HG02642 (cell line): Measurements from ENCODE around the gene NOL4L.

Experiments used
- ATAC-seq: cut with Tn5 transposase; IDR thresholded peaks from one replicate; pipeline ENCODE4 v1.9.1; 2021; ENCODE audit warnings: mild to moderate bottlenecking; ENCODE audit not compliant: unreplicated experiment, poor library complexity

NOL4L gene

DNA sequence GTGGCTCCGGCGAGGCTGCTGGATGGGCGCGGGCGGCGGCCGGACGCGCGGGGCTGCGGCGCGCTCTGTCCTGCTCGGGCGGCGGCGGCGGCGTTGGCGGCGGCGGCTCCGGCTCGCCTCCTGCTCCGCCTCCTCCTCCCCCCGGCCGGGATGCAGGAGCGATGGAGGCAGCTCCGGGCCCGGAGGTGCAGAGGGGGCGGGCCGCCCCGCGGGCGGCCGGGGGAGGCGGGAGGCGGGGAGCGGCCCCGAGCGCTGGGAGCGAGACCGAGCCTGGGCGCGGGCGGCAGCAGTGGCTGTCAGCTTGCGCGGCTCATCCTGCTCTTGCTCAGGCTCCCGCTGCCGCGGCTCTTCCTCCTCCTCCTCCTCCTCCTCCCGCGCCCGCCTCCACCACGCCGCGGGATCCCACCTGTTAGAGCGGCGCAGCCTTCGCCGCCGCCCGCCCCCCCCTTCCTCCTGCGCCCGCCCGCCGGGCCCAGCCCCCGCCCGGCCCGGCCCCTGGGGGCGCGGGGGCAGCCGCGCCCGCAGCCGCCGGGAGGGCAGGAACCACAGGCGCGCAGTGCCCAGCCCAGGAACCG lies at the start of gene NOL4L:
NOL4L (minus strand) TSS at position 323 of the 575 bp plus-strand sequence. CDS start 443 bp downstream, outside the sequence.
- ATAC-seq: peak; percentile 24

DNA sequence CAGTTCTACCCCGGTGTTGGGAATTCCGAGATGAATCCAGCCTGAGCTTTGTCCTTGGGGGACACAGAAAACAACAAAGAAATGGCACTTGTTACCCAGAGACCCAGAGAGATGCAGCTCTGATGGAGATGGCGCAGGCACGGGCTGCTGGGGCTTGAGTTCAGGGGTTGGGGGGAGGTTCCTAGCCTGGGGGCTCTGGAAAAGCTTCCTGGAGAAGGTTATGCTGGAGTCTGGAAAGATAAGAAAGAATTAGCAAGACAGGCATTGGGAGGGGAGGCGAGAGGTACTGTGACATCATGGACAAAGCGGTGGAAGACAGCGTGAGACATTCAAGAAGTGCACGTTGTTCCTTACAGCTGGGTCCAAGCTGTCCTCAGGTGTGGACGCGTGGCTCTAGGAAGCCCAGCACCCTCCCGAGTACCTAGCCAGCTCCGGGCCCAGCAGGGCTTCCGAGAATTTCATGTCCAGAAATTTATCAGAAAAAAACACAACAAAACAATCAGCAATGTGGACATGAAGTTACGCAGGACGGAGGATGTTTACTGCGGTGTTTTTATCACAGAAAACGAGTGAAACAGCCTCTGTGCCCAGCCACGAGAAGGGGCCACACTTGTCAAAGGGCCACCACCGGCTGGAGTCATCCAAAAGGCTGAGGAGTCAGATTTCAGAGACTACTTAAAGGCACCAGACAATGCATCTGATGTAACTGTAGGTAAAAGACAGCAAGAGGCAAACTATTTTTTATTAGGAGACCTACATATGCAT lies 49.1 kb upstream of the NOL4L start:
- no peak for ATAC-seq

DNA sequence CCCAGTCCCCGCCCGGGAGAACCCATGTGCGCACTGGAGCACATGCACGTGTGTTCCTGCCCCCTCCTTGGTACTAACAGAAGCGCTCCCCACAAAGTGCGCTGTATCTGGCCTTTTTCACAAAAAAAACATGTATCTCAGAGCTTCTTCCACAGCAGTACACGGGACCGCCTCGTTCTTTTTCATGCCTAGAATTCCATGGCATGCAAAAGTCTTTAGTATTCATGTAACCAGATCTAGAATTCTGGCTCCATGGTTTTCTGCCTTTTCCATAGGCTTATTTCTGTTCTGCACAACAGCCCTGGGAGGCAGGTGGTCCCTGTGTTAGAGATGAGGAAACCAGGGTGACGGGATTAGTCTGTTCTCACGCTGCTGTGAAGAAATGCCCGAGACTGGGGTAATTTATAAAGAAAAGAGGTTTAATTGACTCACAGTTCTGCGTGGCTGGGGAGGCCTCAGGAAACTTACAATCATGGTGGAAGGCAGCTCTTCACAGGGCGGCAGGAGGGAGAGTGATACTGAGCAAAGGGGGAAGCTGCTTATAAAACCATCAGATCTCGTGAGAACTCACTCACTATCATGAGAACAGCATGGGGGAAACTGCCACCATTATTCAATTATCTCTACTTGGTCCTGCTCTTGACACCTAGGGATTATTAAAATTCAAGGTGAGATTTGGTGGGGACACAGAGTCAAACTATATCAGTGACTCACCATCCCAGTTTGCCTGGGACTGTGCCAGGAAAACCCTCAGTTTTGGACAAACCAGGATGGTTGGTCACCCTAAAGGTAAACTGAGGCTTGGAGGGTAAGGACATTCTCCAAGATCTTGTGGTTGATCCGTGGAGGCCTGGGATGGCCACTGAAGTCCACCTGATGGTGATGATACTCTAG lies 47.6 kb upstream of the NOL4L start:
- no peak for ATAC-seq

DNA sequence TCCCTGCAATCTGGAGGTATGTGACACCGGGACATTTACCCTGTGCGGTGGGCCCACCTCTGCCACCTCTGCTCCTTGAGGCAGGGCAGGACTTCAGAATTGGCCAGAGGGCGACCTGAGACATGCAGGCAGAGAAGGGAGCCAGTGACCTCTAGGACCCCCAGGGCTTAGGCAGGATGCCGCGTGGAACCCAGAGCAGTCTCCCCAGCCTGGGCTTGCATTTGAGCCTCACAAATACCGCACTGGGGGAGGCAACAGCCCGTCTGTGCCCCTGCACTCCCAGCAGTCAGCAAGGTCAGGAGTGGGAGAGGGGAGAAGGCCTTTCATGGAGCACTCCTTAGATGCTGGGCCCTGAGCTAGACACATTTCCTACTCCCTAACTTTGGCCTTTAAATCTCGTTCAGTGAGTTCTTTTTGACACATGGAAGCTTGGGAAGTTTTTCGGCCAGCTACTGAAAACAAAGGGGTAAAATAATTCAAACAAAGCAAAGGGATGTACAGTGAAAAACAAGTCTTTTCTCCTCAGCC lies 46.9 kb upstream of the NOL4L start:
- no peak for ATAC-seq

- ATAC-seq: no peak
Measured at GRCh38 chr20:32629813-32630212, 44.7 kb upstream of the NOL4L start.

GRCh38 chr20:32628960-32629530 lies 43.9 kb upstream of the NOL4L start:
- no peak for ATAC-seq

GRCh38 chr20:32626859-32627636 lies 41.9 kb upstream of the NOL4L start:
- ATAC-seq: peak; percentile 17

- ATAC-seq: no peak
Measured at GRCh38 chr20:32626407-32626806, 41.3 kb upstream of the NOL4L start.

- no peak for ATAC-seq
Measured at GRCh38 chr20:32625996-32626395, 40.9 kb upstream of the NOL4L start.

DNA sequence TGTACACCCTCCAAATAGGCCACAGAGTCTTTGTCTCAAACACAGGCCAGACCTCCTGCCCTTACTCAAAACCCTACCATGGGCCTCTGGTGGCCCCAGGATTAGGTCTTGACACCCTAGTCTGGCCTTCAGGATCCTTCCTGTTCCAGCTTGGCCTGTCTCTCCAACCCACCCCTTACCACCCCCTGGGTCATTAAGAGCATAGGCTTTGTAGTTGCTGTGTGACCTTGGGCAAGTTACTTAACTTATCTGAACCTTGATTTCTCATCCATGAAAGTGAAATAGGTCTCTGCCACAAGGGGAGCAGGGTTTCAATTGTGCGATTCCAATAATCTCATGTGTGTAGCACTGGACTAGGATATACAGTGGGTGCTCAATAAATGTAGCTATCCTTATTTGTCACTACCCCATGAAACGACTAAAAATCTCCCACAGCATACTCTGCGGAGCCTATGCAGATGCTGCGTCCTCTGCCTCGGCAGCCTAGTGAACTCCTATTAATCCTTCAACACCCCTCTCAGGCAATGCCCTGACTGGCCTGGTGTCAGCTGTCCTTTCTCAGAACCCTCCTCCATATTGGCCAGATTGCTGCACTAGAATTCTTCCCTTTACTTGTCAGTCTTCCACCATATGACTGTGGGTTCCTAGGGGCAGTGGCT lies 39.7 kb upstream of the NOL4L start:
- no peak for ATAC-seq

DNA sequence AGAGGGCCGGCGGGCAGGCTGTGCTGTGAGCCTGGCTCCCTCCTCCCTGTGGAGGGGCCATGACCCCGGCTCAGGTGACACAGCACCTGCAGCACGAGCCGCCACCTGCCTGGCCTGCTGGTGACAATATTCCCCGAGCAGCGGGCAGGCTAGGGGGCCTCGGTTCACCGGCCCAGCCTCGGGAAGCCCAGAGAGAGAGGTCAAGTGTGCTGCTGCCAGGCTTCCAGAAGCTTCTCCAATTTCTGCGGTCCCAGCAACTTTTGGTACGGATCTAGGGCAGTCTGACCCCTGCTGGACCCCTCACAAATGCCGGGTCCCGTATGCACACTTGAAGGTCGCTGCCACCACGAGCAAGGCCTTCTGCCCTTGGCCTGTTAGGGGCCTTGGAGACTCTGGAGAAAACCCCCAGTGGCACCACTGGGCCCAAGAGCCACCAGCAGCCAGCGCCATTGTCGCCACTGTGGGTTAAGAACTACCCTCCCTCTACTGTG lies 38.6 kb upstream of the NOL4L start:
- no peak for ATAC-seq

DNA sequence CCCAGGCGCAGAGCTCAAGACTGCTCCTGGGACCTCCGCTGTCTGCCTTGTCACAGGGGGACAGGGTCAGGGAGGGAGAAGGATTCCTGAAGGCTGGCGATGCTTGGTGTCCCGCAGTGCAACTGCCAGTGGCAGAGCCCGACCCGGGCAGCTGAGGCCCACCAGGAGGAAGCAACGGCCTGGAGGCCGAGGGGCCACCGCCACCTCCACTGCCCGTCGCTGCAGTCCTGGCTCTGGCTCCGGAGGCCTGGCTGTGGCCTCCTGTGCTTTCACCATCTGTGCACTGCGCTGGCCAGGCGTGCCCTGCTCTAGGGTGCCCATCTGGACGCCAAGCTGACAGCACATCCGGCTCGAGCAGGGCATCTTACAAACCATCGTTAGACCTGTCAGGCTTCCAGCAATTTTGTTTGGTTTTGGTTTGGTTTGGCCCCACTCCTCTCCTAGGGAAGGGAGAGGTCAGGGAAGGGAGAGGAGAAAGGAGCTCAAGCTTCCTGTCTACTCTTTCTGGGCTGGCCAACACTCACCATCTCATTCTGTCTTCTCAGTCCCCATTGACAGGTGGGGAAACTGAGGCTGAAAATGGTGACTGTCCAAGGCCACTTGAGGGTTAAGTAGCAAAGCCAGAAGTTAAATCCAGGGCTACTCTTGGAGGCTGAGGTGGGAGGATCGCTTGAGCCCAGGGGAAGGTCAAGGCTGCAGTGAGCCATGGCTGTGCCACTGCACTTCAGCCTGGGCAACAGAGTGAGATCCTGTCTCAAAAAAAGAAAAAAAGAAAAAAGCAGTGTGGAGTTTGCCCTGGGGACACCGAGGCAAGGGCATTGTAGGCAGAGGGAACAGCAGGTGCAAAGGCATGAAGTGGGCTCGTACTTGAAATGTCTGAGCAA lies 37.7 kb upstream of the NOL4L start:
- ATAC-seq: no peak

GRCh38 chr20:32621891-32622584 lies 36.9 kb upstream of the NOL4L start:
- ATAC-seq: no peak

- ATAC-seq: no peak
Measured at GRCh38 chr20:32621071-32621890, 36.1 kb upstream of the NOL4L start.

- ATAC-seq: no peak
Measured at GRCh38 chr20:32619586-32619985, 34.5 kb upstream of the NOL4L start.

DNA sequence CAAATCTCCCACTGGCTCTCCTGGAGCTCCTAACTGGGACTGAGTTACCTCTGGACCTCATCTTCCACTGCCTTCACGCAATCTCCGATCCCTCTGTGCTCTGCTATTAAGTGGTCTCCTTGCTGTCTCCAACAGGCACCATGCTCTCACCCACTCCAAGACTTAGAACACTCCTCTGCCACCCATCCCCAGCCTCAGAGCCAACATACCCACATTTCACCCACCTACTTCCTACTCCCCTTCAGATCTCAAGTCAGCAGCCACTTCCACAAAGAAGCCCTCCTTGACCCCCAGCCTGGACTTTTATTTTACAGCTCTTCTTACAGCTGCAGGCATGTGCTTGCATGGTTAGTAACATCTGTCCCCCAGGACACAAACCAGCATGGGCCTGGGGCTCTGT lies 29.6 kb upstream of the NOL4L start:
- no peak for ATAC-seq

DNA sequence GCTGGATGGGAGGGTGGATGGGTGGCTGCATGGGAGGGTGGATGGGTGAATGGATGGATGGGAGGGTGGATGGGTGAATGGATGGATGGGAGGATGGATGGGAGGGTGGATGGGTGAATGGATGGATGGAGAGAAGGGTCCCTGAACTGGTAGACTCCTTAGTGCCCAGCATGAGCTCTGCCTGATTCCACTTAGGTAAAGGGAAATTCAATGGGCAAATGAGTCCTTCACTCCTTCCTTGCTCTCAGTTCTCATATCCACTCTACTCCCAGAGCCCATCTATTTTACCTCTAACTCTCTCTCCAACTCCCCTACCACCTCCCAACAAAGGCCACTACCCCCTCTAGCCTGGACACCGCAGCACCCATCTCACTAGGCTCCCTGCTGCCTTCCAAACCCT lies 29.2 kb upstream of the NOL4L start:
- ATAC-seq: no peak
